AG09309 (cell line): ENCODE measurements around the gene ARHGEF37.

Experiments
- DNase-seq: peaks from one replicate; pipeline ENCODE4 v3.0.0-alpha.2; 2010; ENCODE audit warnings: low read depth
- H3K4me3 ChIP-seq: 2 replicates; pipeline ENCODE4 v1.5.1; 2011; ENCODE audit warnings: mild to moderate bottlenecking, low read depth, low read length, moderate library complexity; ENCODE audit not compliant: control insufficient read depth
- CTCF ChIP-seq: IDR thresholded peaks from 2 replicates; pipeline ENCODE4 v1.5.1; 2011; ENCODE audit warnings: mild to moderate bottlenecking, low read depth, low read length, inconsistent platforms; ENCODE audit not compliant: insufficient read depth, control insufficient read depth; ENCODE audit errors: missing control alignments

Gene ARHGEF37

GRCh38 chr5:149675610-149676201 is 94.4 kb downstream of the ARHGEF37 start:
- no peak for DNase-seq
- no peak overlapping the region for H3K4me3 ChIP-seq
- no peak for TF ChIP-seq CTCF

DNA sequence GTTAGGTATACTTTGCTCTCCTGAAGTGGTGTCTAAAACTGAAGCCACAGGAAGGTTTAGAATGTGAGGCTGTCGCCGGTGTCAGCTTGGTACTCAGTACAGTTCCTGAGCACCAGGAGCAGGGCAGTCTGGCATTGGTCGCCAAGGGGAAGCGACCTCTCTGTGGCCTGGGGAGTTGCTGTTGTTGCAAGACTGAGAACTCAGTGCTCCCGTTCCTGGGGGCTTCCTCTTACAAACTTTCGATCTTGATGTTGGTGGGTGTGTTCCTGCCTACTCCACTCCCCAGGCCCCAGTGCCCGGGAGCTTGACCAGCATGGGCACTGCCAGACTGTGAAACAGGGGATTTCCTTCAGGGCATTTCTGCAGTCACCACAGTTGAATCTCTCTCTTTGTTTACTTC is 96.4 kb downstream of the ARHGEF37 start:
- DNase-seq = no peak
- H3K4me3 ChIP-seq = no peak overlapping the region
- TF ChIP-seq CTCF = no peak

- TF ChIP-seq CTCF = no peak
- H3K4me3 ChIP-seq = no peak overlapping the region
- DNase-seq = no peak
Observed at GRCh38 chr5:149679876-149680809, 98.8 kb downstream of the ARHGEF37 start.

DNA sequence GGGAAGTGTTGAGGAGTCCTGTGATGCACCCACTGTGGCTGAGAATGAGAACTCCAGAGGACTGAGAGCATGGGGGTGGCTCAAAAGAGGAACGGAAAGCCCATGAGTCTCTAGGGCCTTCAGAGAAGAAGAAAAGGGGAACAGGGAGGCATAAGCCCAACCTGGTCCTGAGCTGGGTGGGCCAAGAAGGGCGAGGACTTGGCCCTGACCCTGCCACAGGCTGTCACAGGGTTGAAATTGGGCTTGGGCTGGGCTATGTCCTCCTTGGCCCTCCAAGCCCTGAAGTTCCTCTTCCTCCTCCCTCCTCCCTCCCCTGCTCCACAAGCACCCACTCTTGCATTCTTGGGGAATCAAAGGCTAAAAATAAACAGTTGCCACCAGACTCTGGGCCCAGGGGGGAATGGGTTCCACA is 99.5 kb downstream of the ARHGEF37 start:
- DNase-seq = no peak
- H3K4me3 ChIP-seq = no peak overlapping the region

DNA sequence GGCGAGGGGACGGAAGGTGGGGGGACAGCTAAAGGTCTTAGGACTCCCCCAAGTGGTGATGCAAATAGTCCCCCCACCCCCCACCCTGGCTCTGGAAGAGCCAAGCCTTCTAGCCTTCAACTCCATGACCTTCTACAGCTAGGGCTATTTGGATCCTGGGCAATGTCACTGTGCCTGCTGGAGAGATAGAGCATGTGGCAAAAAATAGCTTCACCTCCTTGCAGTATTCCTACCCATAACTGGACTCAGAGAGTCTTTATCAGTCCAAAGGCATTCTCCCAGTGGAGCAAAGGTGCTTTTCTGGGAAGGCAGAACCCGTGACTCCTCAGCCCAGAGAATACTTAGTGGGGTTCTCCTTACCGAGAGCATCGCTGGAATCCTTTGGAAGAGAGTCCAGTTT is 100.0 kb downstream of the ARHGEF37 start:
- no peak overlapping the region for H3K4me3 ChIP-seq
- DNase-seq = no peak
- TF ChIP-seq CTCF = no peak

More for the DNA sequence above, 99.5 kb downstream of the ARHGEF37 start:
- no peak for TF ChIP-seq CTCF

DNA sequence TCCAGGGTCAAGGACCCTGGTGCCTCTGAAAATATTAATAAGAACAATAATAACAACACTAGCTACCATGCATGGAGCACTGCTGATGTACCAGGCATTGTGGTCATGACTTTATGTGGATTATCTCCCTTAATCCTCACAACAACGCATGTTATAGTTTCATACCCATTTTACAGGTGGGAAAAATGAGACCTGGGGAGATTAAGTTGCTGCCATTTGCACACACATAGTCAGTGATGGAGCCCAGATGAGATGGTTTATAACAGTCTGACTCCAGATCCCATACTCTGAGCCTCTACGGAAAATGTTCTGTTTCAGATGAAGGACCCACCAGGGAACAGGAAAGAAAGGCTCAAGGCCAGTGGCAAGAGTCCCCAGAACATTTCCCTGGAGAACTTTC is 100.6 kb downstream of the ARHGEF37 start:
- no peak overlapping the region for H3K4me3 ChIP-seq
- no peak for TF ChIP-seq CTCF
- no peak for DNase-seq
